ENCODE measurements around the gene GRIA3.

The GRIA3 gene

GRCh38 chrX:123184219-123184865 lies at the start of gene GRIA3:
Gene GRIA3 (plus strand): TSS chrX:123184278. CDS start chrX:123184536, 258 bp downstream.
- in situ Hi-C loops (cut with MboI; ENCODE audit: low sequenced_read_pairs): no loop called here

- in situ Hi-C loops (cut with MboI; ENCODE audit: low sequenced_read_pairs): no loop called here
Measured at GRCh38 chrX:123138473-123138872, 45.6 kb upstream of the GRIA3 start.

GRCh38 chrX:123140454-123140853 lies 43.6 kb upstream of the GRIA3 start:
- in situ Hi-C loops (cut with MboI; ENCODE audit: low sequenced_read_pairs): no loop called here

- in situ Hi-C loops (cut with MboI; ENCODE audit: low sequenced_read_pairs): no loop called here
Measured at GRCh38 chrX:123140904-123141303, 43.2 kb upstream of the GRIA3 start.

GRCh38 chrX:123153846-123154335 lies 30.2 kb upstream of the GRIA3 start:
- in situ Hi-C loops (cut with MboI; ENCODE audit: low sequenced_read_pairs): no loop called here

GRCh38 chrX:123155327-123155726 lies 28.8 kb upstream of the GRIA3 start:
- in situ Hi-C loops (cut with MboI; ENCODE audit: low sequenced_read_pairs): no loop called here

- in situ Hi-C loops (cut with MboI; ENCODE audit: low sequenced_read_pairs): no loop called here
Measured at GRCh38 chrX:123157586-123157985, 26.5 kb upstream of the GRIA3 start.

- in situ Hi-C loops (cut with MboI; ENCODE audit: low sequenced_read_pairs): no loop called here
Measured at GRCh38 chrX:123159403-123159802, 24.7 kb upstream of the GRIA3 start.

GRCh38 chrX:123167621-123168020 lies 16.5 kb upstream of the GRIA3 start:
- in situ Hi-C loops (cut with MboI; ENCODE audit: low sequenced_read_pairs): no loop called here

GRCh38 chrX:123169247-123169901 lies 14.7 kb upstream of the GRIA3 start:
- in situ Hi-C loops (cut with MboI; ENCODE audit: low sequenced_read_pairs): no loop called here

GRCh38 chrX:123170546-123170945 lies 13.5 kb upstream of the GRIA3 start:
- in situ Hi-C loops (cut with MboI; ENCODE audit: low sequenced_read_pairs): no loop called here

- in situ Hi-C loops (cut with MboI; ENCODE audit: low sequenced_read_pairs): no loop called here
Measured at GRCh38 chrX:123171781-123172180, 12.3 kb upstream of the GRIA3 start.

- in situ Hi-C loops (cut with MboI; ENCODE audit: low sequenced_read_pairs): no loop called here
Measured at GRCh38 chrX:123172869-123173268, 11.2 kb upstream of the GRIA3 start.

GRCh38 chrX:123173833-123174232 lies 10.2 kb upstream of the GRIA3 start:
- in situ Hi-C loops (cut with MboI; ENCODE audit: low sequenced_read_pairs): no loop called here

GRCh38 chrX:123175366-123176122 lies 8.5 kb upstream of the GRIA3 start:
- in situ Hi-C loops (cut with MboI; ENCODE audit: low sequenced_read_pairs): no loop called here

- in situ Hi-C loops (cut with MboI; ENCODE audit: low sequenced_read_pairs): no loop called here
Measured at GRCh38 chrX:123181233-123181914, 2.7 kb upstream of the GRIA3 start.

- in situ Hi-C loops (cut with MboI; ENCODE audit: low sequenced_read_pairs): no loop called here
Measured at GRCh38 chrX:123184866-123185276, 793 bp downstream of the GRIA3 start.

GRCh38 chrX:123185721-123186120 lies 1.6 kb downstream of the GRIA3 start:
- in situ Hi-C loops (cut with MboI; ENCODE audit: low sequenced_read_pairs): no loop called here

GRCh38 chrX:123186801-123187200 lies 2.7 kb downstream of the GRIA3 start:
- in situ Hi-C loops (cut with MboI; ENCODE audit: low sequenced_read_pairs): no loop called here

GRCh38 chrX:123188081-123188480 lies 4.0 kb downstream of the GRIA3 start:
- in situ Hi-C loops (cut with MboI; ENCODE audit: low sequenced_read_pairs): no loop called here

GRCh38 chrX:123189338-123189737 lies 5.3 kb downstream of the GRIA3 start:
- in situ Hi-C loops (cut with MboI; ENCODE audit: low sequenced_read_pairs): no loop called here
